Karpas-422 (cell line): ENCODE data around the gene C14orf132. TPM values are rescaled to one million over a fixed set of nuclear protein-coding genes. Genes with fewer than 3 reads are reported as not detected.

ENCODE experiments used
- DNase-seq: peaks from one replicate; pipeline ENCODE4 v3.0.0-alpha.2; 2015
- H2AFZ ChIP-seq: fragments of 200-600 bp; sonication (generic); 2 replicates; pipeline ENCODE4 v1.6.1; 2014; ENCODE audit warnings: antibody characterized with exemption, low read length, mixed read lengths
- H3K27ac ChIP-seq: fragments of 200-600 bp; sonication (generic); 2 replicates; pipeline ENCODE4 v1.5.1; 2014; ENCODE audit warnings: mild to moderate bottlenecking, low read length, moderate library complexity
- H3K27me3 ChIP-seq: fragments of 200-600 bp; sonication (generic); 2 replicates; pipeline ENCODE4 v1.6.1; 2014; ENCODE audit warnings: low read length, mixed read lengths
- H3K36me3 ChIP-seq: fragments of 200-600 bp; sonication (generic); 2 replicates; pipeline ENCODE4 v1.6.1; 2014; ENCODE audit warnings: low read length, mixed read lengths; ENCODE audit not compliant: insufficient read depth
- H3K4me1 ChIP-seq: fragments of 200-600 bp; sonication (generic); 2 replicates; pipeline ENCODE4 v1.6.1; 2014; ENCODE audit warnings: mild to moderate bottlenecking, low read length, mixed read lengths
- H3K4me2 ChIP-seq: fragments of 200-600 bp; sonication (generic); 2 replicates; pipeline ENCODE4 v1.6.1; 2014; ENCODE audit warnings: low read length, low read depth, mild to moderate bottlenecking; ENCODE audit not compliant: poor library complexity, severe bottlenecking
- H3K4me3 ChIP-seq: fragments of 200-600 bp; sonication (generic); 2 replicates; pipeline ENCODE4 v1.5.1; 2014; ENCODE audit warnings: mild to moderate bottlenecking, antibody characterized with exemption, low read length, mixed read lengths
- H3K79me2 ChIP-seq: fragments of 200-600 bp; sonication (generic); 2 replicates; pipeline ENCODE4 v1.6.1; 2014; ENCODE audit warnings: mild to moderate bottlenecking, low read length, mixed read lengths
- H3K9ac ChIP-seq: fragments of 200-600 bp; sonication (generic); 2 replicates; pipeline ENCODE4 v1.6.0; 2014; ENCODE audit warnings: low read length
- H3K9me2 ChIP-seq: fragments of 200-600 bp; sonication (generic), shearing (Covaris generic); replicated peaks from 2 replicates; pipeline ENCODE4 v1.6.0; 2014; ENCODE audit warnings: mild to moderate bottlenecking, low read length, moderate library complexity; ENCODE audit not compliant: insufficient read depth
- H3K9me3 ChIP-seq: fragments of 300-700, 200-600 bp; sonication (generic); 2 replicates; pipeline ENCODE4 v1.6.1; 2014; ENCODE audit warnings: low read length, mixed read lengths
- H4K20me1 ChIP-seq: fragments of 200-600 bp; sonication (generic); 2 replicates; pipeline ENCODE4 v1.6.1; 2014; ENCODE audit warnings: mild to moderate bottlenecking, antibody characterized with exemption, low read length, low read depth; ENCODE audit not compliant: insufficient read depth
- total RNA-seq: library from RNA; depleted of rRNA; stranded (reverse); fragments of >200 nt; shearing (Covaris generic); gene quantifications from 2 replicates; pipeline ENCODE4 v1.2.3, GENCODE V29; 2014; ENCODE audit warnings: low replicate concordance

C14orf132 gene
- total RNA-seq, 1 experiment from 2014 or later = 0.07 TPM

- Histone ChIP-seq H3K4me3 (no peak overlapping the region), H3K27me3 (0 out of 2 replicates have a peak, but pooled peaks cover 3% of the 10 kb centered on the region), H4K20me1 (no peaks in the 10 kb centered on the region), H3K9ac (no peak overlapping the region), H3K4me2 (no peak overlapping the region), H3K27ac (no peak overlapping the region), H3K79me2 (no peaks in the 10 kb centered on the region), H3K36me3 (no peaks in the 10 kb centered on the region), H3K9me2 (no peaks in the 10 kb centered on the region), H2AFZ (no peak overlapping the region), H3K9me3 (no peaks in the 10 kb centered on the region), H3K4me1 (peaks cover 15% of the 10 kb centered on the region)
- no peak for DNase-seq
Observed at GRCh38 chr14:96131836-96132235, 92.7 kb downstream of the C14orf132 start.

GRCh38 chr14:96134508-96134907 lies 95.3 kb downstream of the C14orf132 start:
- Histone ChIP-seq H3K9me3 (no peaks in the 10 kb centered on the region), H3K9me2 (no peaks in the 10 kb centered on the region), H3K36me3 (no peaks in the 10 kb centered on the region), H4K20me1 (no peaks in the 10 kb centered on the region), H3K4me1 (peaks cover 15% of the 10 kb centered on the region), H3K4me2 (no peak overlapping the region), H3K9ac (no peak overlapping the region), H3K27me3 (0 out of 2 replicates have a peak, but pooled peaks cover 3% of the 10 kb centered on the region), H3K27ac (no peak overlapping the region), H3K4me3 (no peak overlapping the region), H2AFZ (no peak overlapping the region), H3K79me2 (no peaks in the 10 kb centered on the region)
- no peak for DNase-seq

GRCh38 chr14:96135285-96135684 lies 96.1 kb downstream of the C14orf132 start:
- 0 out of 2 replicates have a peak, but pooled peaks cover 3% of the 10 kb centered on the region for H3K27me3 ChIP-seq

GRCh38 chr14:96136371-96137005 lies 97.3 kb downstream of the C14orf132 start:
- Histone ChIP-seq H3K9me2 (no peaks in the 10 kb centered on the region), H3K36me3 (no peaks in the 10 kb centered on the region), H3K9me3 (no peaks in the 10 kb centered on the region), H2AFZ (no peak overlapping the region), H3K4me1 (peaks cover 8% of the 10 kb centered on the region), H4K20me1 (no peaks in the 10 kb centered on the region), H3K79me2 (no peaks in the 10 kb centered on the region), H3K4me2 (no peak overlapping the region), H3K4me3 (no peak overlapping the region), H3K9ac (no peak overlapping the region), H3K27ac (no peak overlapping the region), H3K27me3 (0 out of 2 replicates have a peak, but pooled peaks cover 3% of the 10 kb centered on the region)
- no peak for DNase-seq

More at GRCh38 chr14:96135285-96135684, 96.1 kb downstream of the C14orf132 start:
- no peak overlapping the region for H3K9ac ChIP-seq
- no peak overlapping the region for H3K4me2 ChIP-seq
- no peaks in the 10 kb centered on the region for H3K9me3 ChIP-seq
- H3K4me1 ChIP-seq = peaks cover 15% of the 10 kb centered on the region
- no peak overlapping the region for H3K4me3 ChIP-seq
- no peaks in the 10 kb centered on the region for H4K20me1 ChIP-seq
- no peak overlapping the region for H3K27ac ChIP-seq
- no peaks in the 10 kb centered on the region for H3K79me2 ChIP-seq
- H3K9me2 ChIP-seq = no peaks in the 10 kb centered on the region
- H2AFZ ChIP-seq = no peak overlapping the region
- no peaks in the 10 kb centered on the region for H3K36me3 ChIP-seq
- no peak for DNase-seq

DNA sequence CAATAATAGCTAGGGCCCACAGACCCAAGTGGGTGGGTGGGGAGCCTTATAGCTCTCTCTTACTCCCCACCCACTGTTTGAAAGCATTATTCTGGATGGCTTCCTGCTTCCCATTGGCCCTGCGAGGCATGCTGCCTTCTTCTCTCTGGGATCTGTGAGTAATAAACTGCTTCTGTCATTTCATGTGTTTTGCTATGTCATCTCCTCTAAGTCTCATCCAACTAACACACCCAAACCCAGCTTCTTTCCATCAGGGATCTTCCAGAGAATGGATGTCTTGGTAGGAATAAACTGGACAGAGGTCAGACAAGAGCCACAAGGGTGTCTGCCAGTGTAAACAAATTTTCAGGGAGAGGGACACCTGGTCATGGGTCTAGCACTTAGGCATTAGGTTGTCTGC lies 99.1 kb downstream of the C14orf132 start:
- no peaks in the 10 kb centered on the region for H4K20me1 ChIP-seq
- H3K79me2 ChIP-seq = no peaks in the 10 kb centered on the region
- H3K9ac ChIP-seq = no peak overlapping the region
- no peaks in the 10 kb centered on the region for H3K9me3 ChIP-seq
- no peak for DNase-seq
- H2AFZ ChIP-seq = no peak overlapping the region
- H3K9me2 ChIP-seq = no peaks in the 10 kb centered on the region
- H3K36me3 ChIP-seq = no peaks in the 10 kb centered on the region
- no peaks in the 10 kb centered on the region for H3K27me3 ChIP-seq
- H3K4me1 ChIP-seq = no peaks in the 10 kb centered on the region
- H3K27ac ChIP-seq = no peak overlapping the region
- no peak overlapping the region for H3K4me2 ChIP-seq
- H3K4me3 ChIP-seq = no peak overlapping the region

DNA sequence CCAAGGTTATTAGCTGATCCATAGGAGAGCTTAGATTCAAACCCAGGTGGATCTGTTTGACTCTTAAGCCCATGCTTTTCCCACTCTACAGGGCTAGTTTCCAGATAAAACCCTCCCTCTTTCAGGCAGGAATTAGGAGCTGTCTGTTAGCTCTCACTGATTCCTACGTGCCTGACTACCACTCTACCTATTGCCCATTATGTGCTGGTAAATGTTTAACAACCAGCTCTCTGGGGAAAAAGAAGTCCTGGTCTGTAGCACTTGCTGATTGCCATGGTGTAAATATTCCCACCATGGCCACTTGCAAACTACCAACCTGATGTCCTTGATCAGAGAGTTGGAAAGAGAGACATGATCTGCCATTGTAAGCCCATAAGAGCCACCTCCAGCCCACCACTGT lies 100.0 kb downstream of the C14orf132 start:
- no peaks in the 10 kb centered on the region for H3K27me3 ChIP-seq
- H3K9me2 ChIP-seq = no peaks in the 10 kb centered on the region
- no peaks in the 10 kb centered on the region for H3K36me3 ChIP-seq
- H3K27ac ChIP-seq = no peak overlapping the region
- no peaks in the 10 kb centered on the region for H3K79me2 ChIP-seq
- no peak overlapping the region for H3K9ac ChIP-seq
- no peak overlapping the region for H3K4me2 ChIP-seq
- H2AFZ ChIP-seq = no peak overlapping the region
- H3K4me1 ChIP-seq = no peaks in the 10 kb centered on the region
- H3K9me3 ChIP-seq = no peaks in the 10 kb centered on the region
- H3K4me3 ChIP-seq = no peak overlapping the region
- H4K20me1 ChIP-seq = no peaks in the 10 kb centered on the region
- no peak for DNase-seq

GRCh38 chr14:96139879-96140278 lies 100.7 kb downstream of the C14orf132 start:
- Histone ChIP-seq H3K4me1 (no peaks in the 10 kb centered on the region), H3K27me3 (no peaks in the 10 kb centered on the region), H3K9me3 (no peaks in the 10 kb centered on the region), H3K9ac (no peak overlapping the region), H3K27ac (no peak overlapping the region), H3K4me2 (no peak overlapping the region), H3K4me3 (no peak overlapping the region), H3K36me3 (no peaks in the 10 kb centered on the region), H4K20me1 (no peaks in the 10 kb centered on the region), H2AFZ (no peak overlapping the region), H3K9me2 (no peaks in the 10 kb centered on the region), H3K79me2 (no peaks in the 10 kb centered on the region)
- DNase-seq = no peak

GRCh38 chr14:96140952-96141351 lies 101.8 kb downstream of the C14orf132 start:
- no peaks in the 10 kb centered on the region for H4K20me1 ChIP-seq
- H3K9ac ChIP-seq = no peak overlapping the region
- H2AFZ ChIP-seq = no peak overlapping the region
- no peaks in the 10 kb centered on the region for H3K36me3 ChIP-seq
- no peak overlapping the region for H3K4me3 ChIP-seq
- H3K9me2 ChIP-seq = no peaks in the 10 kb centered on the region
- H3K27ac ChIP-seq = no peak overlapping the region
- H3K9me3 ChIP-seq = no peaks in the 10 kb centered on the region
- no peaks in the 10 kb centered on the region for H3K27me3 ChIP-seq
- H3K79me2 ChIP-seq = no peaks in the 10 kb centered on the region
- no peaks in the 10 kb centered on the region for H3K4me1 ChIP-seq
- no peak for DNase-seq
- no peak overlapping the region for H3K4me2 ChIP-seq
